GM12878 (cell line): ENCODE measurements around the gene CRNKL1. TPM values are rescaled to one million over a fixed set of nuclear protein-coding genes. Genes with fewer than 3 reads are reported as not detected.

Source experiments
- ATAC-seq: fragments of 200-7000 bp; cut with Tn5 transposase; 3 replicates; pipeline ENCODE4 v1.9.1; 2020; ENCODE audit warnings: mild to moderate bottlenecking, moderate library complexity
- BruUV-seq: library from RNA; stranded (reverse); fragments of 400-500 nt; replicated peaks from 2 replicates; lab custom pipeline; 2021; lab: Mats Ljungman, UMichigan
- CTCF ChIA-PET: fragments of 300-600 bp; sonication (Branson Sonifier 250); formaldehyde crosslinking; extraction: SDS; loops from one replicate; lab custom pipeline; 2021; ENCODE audit warnings: inconsistent platforms; lab: Yijun Ruan, JAX
- POLR2A ChIA-PET: fragments of 350-600 bp; formaldehyde crosslinking; extraction: SDS; loops from one replicate; lab custom pipeline; 2021; ENCODE audit warnings: inconsistent platforms; lab: Charles Lee
- RAD21 ChIA-PET: fragments of 300-600 bp; sonication (Branson Sonifier 250); formaldehyde crosslinking; loops from one replicate; lab custom pipeline; 2023; ENCODE audit warnings: antibody characterized with exemption; ENCODE audit not compliant: unreplicated experiment; lab: Charles Lee
- SMC1A ChIA-PET: fragments of 300-600 bp; sonication (Branson Sonifier 250); formaldehyde crosslinking; loops from one replicate; lab custom pipeline; 2023; ENCODE audit not compliant: unreplicated experiment, uncharacterized antibody; lab: Charles Lee
- DNase-seq: peaks from one replicate; pipeline ENCODE4 v3.0.0-alpha.2; 2011; ENCODE audit warnings: low read depth, low spot score
- FAIRE-seq: peaks from 3 replicates; lab custom pipeline; 2011; peaks lifted over from hg19 to GRCh38; lab: Jason Lieb, UNC
- H2AFZ ChIP-seq: 2 replicates; pipeline ENCODE4 v1.6.0; 2011; ENCODE audit warnings: low read depth, low read length, control low read depth; ENCODE audit not compliant: control insufficient read depth
- H3K27ac ChIP-seq: 2 replicates; pipeline ENCODE4 v1.5.1; 2011; ENCODE audit warnings: control low read depth; ENCODE audit not compliant: control insufficient read depth, insufficient read depth
- H3K27me3 ChIP-seq, 2 experiments: replicated peaks in 1 of 2; 2 replicates each; pipeline versions ENCODE4 v1.6.0 to v1.6.1; 2011; ENCODE audit warnings: low read length in 1 of 2; ENCODE audit not compliant: control insufficient read depth in 2 of 2, insufficient read depth in 2 of 2
- H3K36me3 ChIP-seq, 2 experiments: 2 replicates each; pipeline ENCODE4 v1.5.1; 2011; ENCODE audit warnings: low read length in 1 of 2; ENCODE audit not compliant: control insufficient read depth in 2 of 2, insufficient read depth in 2 of 2
- H3K4me1 ChIP-seq: 2 replicates; pipeline ENCODE4 v1.6.1; 2011; ENCODE audit warnings: mild to moderate bottlenecking, low read length, moderate library complexity, mixed read lengths; ENCODE audit not compliant: control insufficient read depth, insufficient read depth
- H3K4me2 ChIP-seq: 2 replicates; pipeline ENCODE4 v1.6.0; 2011; ENCODE audit warnings: control low read depth; ENCODE audit not compliant: control insufficient read depth, insufficient read depth
- H3K4me3 ChIP-seq: fragments of 200-600 bp; sonication (generic); 2 replicates; pipeline ENCODE4 v1.5.1; 2016
- H3K79me2 ChIP-seq: 2 replicates; pipeline ENCODE4 v1.6.0; 2011; ENCODE audit warnings: low read length; ENCODE audit not compliant: control insufficient read depth, insufficient read depth
- H3K9ac ChIP-seq: 2 replicates; pipeline ENCODE4 v1.8.0; 2011; ENCODE audit warnings: low read length, control low read depth, mixed read lengths; ENCODE audit not compliant: control insufficient read depth, insufficient read depth
- H3K9me3 ChIP-seq: replicated peaks from 3 replicates; pipeline ENCODE4 v1.5.1; 2011; ENCODE audit warnings: mild to moderate bottlenecking, low read length; ENCODE audit not compliant: control insufficient read depth, insufficient read depth
- H4K20me1 ChIP-seq: 2 replicates; pipeline ENCODE4 v1.6.0; 2011; ENCODE audit not compliant: control insufficient read depth, insufficient read depth
- CBX3 ChIP-seq: fragments of 200-600 bp; sonication (generic); IDR thresholded peaks from 2 replicates; pipeline ENCODE4 v1.6.1; 2016; ENCODE audit warnings: low read depth, borderline replicate concordance
- MEF2B ChIP-seq: fragments of 450-650 bp; IDR thresholded peaks from 2 replicates; pipeline ENCODE4 v1.6.1; 2018; ENCODE audit warnings: mild to moderate bottlenecking, moderate library complexity; ENCODE audit not compliant: partially characterized antibody, poor library complexity, severe bottlenecking
- PAX5 ChIP-seq: IDR thresholded peaks from 2 replicates; pipeline ENCODE4 v1.6.1; 2011; ENCODE audit warnings: low read depth, low read length, borderline replicate concordance
- POLR2AphosphoS5 ChIP-seq: IDR thresholded peaks from 2 replicates; pipeline ENCODE4 v1.6.1; 2011; ENCODE audit warnings: mild to moderate bottlenecking, low read length, inconsistent platforms
- SP1 ChIP-seq: IDR thresholded peaks from one replicate; pipeline ENCODE4 v1.6.1; 2011; ENCODE audit warnings: low read depth, low read length
- TCF12 ChIP-seq: IDR thresholded peaks from 2 replicates; pipeline ENCODE4 v1.6.1; 2011; ENCODE audit warnings: low read depth, mild to moderate bottlenecking, low read length
- WGBS: methylation state at CpG from one replicate; pipeline ENCODE4 v1.1.6; 2016; ENCODE audit warnings: low lambda C conversion rate; ENCODE audit not compliant: insufficient replicate concordance, insufficient coverage; ENCODE audit errors: missing lambda C conversion rate; 5-methylcytosine and 5-hydroxymethylcytosine counted together
- in situ Hi-C: fragments of 300-500 bp; cut with MboI; formaldehyde crosslinking; loops from 9 replicates; pipeline ENCODE4 v1.14.3; 2018; ENCODE audit warnings: mixed read lengths
- intact Hi-C: fragments of 100-400 bp; cut with micrococcal nuclease; formaldehyde crosslinking; loops from one replicate; pipeline ENCODE4 v1.14.2; 2022; ENCODE audit not compliant: unreplicated experiment
- polyA plus RNA-seq, 11 experiments: library from polyadenylated mRNA; depleted of rRNA in 4 of 11; unstranded in 6 of 11; stranded (reverse) in 5 of 11; fragments of >200 nt; fragmentation: Nextera tagmentation in 4 of 11; fragmentation: Illumina TruSeq in 1 of 11; extraction: Ambion mirVana in 4 of 11; extraction: Trizol in 1 of 11; gene quantifications; 1 replicate in 1 of 11; 2 replicates in 10 of 11; pipeline versions ENCODE4 v1.2.1 to v1.2.3, GENCODE V29; 2011 to 2016; ENCODE audit warnings: inconsistent platforms in 2 of 11, missing spikeins in 2 of 11, low read depth in 1 of 11
- total RNA-seq, 4 experiments: library from RNA; depleted of rRNA in 3 of 4; stranded (reverse); fragments of >200 nt in 3 of 4; fragmentation: Illumina TruSeq in 1 of 4; extraction: Trizol in 1 of 4; gene quantifications; 2 replicates each; pipeline versions ENCODE4 v1.2.1 to v1.2.3, GENCODE V29; 2013 to 2021
- TF ChIP-seq, protein P1 (sequence below): IDR thresholded peaks from 2 replicates; pipeline ENCODE4 v1.6.1; 2012; ENCODE audit warnings: improper control_type of control experiment, low read depth, low read length; ENCODE audit not compliant: insufficient replicate concordance
- TF ChIP-seq, protein P2 (sequence below): fragments of 150-350 bp; IDR thresholded peaks from 2 replicates; pipeline ENCODE4 v1.6.1; 2016; ENCODE audit warnings: low read depth, low read length
- TF ChIP-seq, protein P3 (sequence below): IDR thresholded peaks from 2 replicates; pipeline ENCODE4 v1.6.1; 2011; ENCODE audit warnings: borderline replicate concordance, low read depth, mild to moderate bottlenecking, moderate library complexity, mixed read lengths, low read length; ENCODE audit not compliant: insufficient read depth; ENCODE audit errors: extremely low read length
- TF ChIP-seq, protein P4 (sequence below): fragments of 450-650 bp; IDR thresholded peaks from 2 replicates; pipeline ENCODE4 v1.6.1; 2017; ENCODE audit warnings: antibody characterized with exemption, mild to moderate bottlenecking, moderate library complexity

The CRNKL1 gene
- total and polyA plus RNA-seq, 10 of the 15 experiments (the other 5 are each of a cell fraction or from before 2014, with no cell fraction given): 9.5 to 28.4 (median 17.5) TPM

DNA sequence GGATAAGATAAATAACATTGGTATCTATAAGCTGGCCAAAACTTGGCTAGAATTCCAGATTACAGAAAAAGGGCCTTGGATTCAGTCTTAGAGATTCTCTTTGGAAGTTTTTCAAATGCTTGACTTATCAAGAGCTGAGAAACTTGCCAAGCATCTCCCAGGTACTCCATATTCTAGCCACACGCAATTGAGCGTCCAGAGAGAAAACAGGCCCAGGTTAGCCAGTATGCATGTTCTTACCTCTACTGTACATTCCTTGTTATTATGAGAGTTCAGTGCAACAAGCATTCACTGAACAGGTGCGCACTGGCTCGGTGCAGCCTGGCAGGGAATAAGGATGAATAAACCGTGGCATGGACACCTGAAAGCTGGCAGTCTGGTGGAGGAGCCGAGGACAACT is 13.7 kb downstream of the CRNKL1 start (continued):
- TF ChIP-seq PAX5: no peak
- TF ChIP-seq TCF12: no peak
- no peak for TF ChIP-seq SP1
- TF ChIP-seq, protein P1, sequence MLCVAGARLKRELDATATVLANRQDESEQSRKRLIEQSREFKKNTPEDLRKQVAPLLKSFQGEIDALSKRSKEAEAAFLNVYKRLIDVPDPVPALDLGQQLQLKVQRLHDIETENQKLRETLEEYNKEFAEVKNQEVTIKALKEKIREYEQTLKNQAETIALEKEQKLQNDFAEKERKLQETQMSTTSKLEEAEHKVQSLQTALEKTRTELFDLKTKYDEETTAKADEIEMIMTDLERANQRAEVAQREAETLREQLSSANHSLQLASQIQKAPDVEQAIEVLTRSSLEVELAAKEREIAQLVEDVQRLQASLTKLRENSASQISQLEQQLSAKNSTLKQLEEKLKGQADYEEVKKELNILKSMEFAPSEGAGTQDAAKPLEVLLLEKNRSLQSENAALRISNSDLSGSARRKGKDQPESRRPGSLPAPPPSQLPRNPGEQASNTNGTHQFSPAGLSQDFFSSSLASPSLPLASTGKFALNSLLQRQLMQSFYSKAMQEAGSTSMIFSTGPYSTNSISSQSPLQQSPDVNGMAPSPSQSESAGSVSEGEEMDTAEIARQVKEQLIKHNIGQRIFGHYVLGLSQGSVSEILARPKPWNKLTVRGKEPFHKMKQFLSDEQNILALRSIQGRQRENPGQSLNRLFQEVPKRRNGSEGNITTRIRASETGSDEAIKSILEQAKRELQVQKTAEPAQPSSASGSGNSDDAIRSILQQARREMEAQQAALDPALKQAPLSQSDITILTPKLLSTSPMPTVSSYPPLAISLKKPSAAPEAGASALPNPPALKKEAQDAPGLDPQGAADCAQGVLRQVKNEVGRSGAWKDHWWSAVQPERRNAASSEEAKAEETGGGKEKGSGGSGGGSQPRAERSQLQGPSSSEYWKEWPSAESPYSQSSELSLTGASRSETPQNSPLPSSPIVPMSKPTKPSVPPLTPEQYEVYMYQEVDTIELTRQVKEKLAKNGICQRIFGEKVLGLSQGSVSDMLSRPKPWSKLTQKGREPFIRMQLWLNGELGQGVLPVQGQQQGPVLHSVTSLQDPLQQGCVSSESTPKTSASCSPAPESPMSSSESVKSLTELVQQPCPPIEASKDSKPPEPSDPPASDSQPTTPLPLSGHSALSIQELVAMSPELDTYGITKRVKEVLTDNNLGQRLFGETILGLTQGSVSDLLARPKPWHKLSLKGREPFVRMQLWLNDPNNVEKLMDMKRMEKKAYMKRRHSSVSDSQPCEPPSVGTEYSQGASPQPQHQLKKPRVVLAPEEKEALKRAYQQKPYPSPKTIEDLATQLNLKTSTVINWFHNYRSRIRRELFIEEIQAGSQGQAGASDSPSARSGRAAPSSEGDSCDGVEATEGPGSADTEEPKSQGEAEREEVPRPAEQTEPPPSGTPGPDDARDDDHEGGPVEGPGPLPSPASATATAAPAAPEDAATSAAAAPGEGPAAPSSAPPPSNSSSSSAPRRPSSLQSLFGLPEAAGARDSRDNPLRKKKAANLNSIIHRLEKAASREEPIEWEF: no peak
- no peak for TF ChIP-seq POLR2AphosphoS5
- TF ChIP-seq, all 136 proteins: peak for 0

DNA sequence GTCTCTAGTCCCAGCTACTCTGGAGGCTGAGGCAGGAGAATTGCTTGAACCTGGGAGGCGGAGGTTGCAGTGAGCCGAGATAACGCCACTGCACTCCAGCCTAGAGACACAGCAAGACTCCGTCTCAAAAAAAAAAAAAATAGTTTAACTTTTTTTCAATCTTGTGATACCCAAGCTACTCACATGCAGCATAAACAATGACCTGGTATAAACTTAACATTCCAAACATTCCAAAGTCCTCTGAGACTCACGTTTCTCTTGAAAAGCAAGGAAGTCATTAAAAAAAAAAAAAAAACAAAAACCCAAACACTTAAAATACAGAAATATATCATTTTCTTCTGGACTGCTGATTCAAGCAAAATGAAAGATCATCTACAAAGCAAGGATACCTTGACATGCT is 14.3 kb downstream of the CRNKL1 start:
- H3K9ac ChIP-seq: no peak overlapping the region
- H3K79me2 ChIP-seq: no peaks in the 10 kb centered on the region
- no peaks in the 10 kb centered on the region for H3K4me1 ChIP-seq
- no peaks in the 10 kb centered on the region for H3K9me3 ChIP-seq
- H3K27ac ChIP-seq: no peak overlapping the region
- intact Hi-C loops: no loop called here
- no peaks in the 10 kb centered on the region for H3K27me3 ChIP-seq
- no peak overlapping the region for H2AFZ ChIP-seq
- 79% methylated on average over 5 of the region's 5 CpGs for WGBS
- ChIA-PET SMC1A (no interaction called here), RAD21 (interaction anchor here (0.7 kb wide), 1 partner anchor 165 kb away, joined by 3 read pairs; no protein-coding TSS in a partner anchor), CTCF (no interaction called here), POLR2A (interaction anchor here (0.6 kb wide), 1 partner anchor 357 kb away, joined by 3 read pairs; no protein-coding TSS in a partner anchor)
- peaks cover 5 to 29% of the 10 kb centered on the region in 2 experiments for H3K36me3 ChIP-seq
- in situ Hi-C loops: no loop called here
- DNase-seq: no peak
- H3K4me3 ChIP-seq: no peak overlapping the region
- ATAC-seq: no peak
- no peak for FAIRE-seq
- no peak overlapping the region for H3K4me2 ChIP-seq
- BruUV-seq: no TSS peak
- no peaks in the 10 kb centered on the region for H4K20me1 ChIP-seq
- TF ChIP-seq, protein P2, sequence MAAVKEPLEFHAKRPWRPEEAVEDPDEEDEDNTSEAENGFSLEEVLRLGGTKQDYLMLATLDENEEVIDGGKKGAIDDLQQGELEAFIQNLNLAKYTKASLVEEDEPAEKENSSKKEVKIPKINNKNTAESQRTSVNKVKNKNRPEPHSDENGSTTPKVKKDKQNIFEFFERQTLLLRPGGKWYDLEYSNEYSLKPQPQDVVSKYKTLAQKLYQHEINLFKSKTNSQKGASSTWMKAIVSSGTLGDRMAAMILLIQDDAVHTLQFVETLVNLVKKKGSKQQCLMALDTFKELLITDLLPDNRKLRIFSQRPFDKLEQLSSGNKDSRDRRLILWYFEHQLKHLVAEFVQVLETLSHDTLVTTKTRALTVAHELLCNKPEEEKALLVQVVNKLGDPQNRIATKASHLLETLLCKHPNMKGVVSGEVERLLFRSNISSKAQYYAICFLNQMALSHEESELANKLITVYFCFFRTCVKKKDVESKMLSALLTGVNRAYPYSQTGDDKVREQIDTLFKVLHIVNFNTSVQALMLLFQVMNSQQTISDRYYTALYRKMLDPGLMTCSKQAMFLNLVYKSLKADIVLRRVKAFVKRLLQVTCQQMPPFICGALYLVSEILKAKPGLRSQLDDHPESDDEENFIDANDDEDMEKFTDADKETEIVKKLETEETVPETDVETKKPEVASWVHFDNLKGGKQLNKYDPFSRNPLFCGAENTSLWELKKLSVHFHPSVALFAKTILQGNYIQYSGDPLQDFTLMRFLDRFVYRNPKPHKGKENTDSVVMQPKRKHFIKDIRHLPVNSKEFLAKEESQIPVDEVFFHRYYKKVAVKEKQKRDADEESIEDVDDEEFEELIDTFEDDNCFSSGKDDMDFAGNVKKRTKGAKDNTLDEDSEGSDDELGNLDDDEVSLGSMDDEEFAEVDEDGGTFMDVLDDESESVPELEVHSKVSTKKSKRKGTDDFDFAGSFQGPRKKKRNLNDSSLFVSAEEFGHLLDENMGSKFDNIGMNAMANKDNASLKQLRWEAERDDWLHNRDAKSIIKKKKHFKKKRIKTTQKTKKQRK: no peak
- TF ChIP-seq, protein P3, sequence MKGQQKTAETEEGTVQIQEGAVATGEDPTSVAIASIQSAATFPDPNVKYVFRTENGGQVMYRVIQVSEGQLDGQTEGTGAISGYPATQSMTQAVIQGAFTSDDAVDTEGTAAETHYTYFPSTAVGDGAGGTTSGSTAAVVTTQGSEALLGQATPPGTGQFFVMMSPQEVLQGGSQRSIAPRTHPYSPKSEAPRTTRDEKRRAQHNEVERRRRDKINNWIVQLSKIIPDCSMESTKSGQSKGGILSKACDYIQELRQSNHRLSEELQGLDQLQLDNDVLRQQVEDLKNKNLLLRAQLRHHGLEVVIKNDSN: no peak
- TF ChIP-seq MEF2B: no peak
- no peak for TF ChIP-seq CBX3
- TF ChIP-seq, protein P4, sequence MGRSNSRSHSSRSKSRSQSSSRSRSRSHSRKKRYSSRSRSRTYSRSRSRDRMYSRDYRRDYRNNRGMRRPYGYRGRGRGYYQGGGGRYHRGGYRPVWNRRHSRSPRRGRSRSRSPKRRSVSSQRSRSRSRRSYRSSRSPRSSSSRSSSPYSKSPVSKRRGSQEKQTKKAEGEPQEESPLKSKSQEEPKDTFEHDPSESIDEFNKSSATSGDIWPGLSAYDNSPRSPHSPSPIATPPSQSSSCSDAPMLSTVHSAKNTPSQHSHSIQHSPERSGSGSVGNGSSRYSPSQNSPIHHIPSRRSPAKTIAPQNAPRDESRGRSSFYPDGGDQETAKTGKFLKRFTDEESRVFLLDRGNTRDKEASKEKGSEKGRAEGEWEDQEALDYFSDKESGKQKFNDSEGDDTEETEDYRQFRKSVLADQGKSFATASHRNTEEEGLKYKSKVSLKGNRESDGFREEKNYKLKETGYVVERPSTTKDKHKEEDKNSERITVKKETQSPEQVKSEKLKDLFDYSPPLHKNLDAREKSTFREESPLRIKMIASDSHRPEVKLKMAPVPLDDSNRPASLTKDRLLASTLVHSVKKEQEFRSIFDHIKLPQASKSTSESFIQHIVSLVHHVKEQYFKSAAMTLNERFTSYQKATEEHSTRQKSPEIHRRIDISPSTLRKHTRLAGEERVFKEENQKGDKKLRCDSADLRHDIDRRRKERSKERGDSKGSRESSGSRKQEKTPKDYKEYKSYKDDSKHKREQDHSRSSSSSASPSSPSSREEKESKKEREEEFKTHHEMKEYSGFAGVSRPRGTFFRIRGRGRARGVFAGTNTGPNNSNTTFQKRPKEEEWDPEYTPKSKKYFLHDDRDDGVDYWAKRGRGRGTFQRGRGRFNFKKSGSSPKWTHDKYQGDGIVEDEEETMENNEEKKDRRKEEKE: no peak
